Activated T-cell treated with anti-CD3 and anti-CD28 coated beads, Interleukin-2, amount 50 U/mL, for 48 hours (primary cell): ENCODE results near the gene IFIT1B.
"Not testable (repeated sequence)": the region's sequence is repeated elsewhere in the genome, so short reads cannot be mapped to it uniquely, and the experiment has no call there.

Experiments used
- DNase-seq, 2 experiments: peaks; one replicate each; pipeline ENCODE4 v3.0.0-alpha.2; 2020

The IFIT1B gene

GRCh38 chr10:89348975-89349374, 28.9 kb upstream of the IFIT1B start:
- DNase-seq = no peak

- DNase-seq = not testable (repeated sequence)
Observed at GRCh38 chr10:89350631-89351315, 27.1 kb upstream of the IFIT1B start.

GRCh38 chr10:89351412-89351779, 26.5 kb upstream of the IFIT1B start:
- DNase-seq = no peak

- no peak for DNase-seq
Observed at GRCh38 chr10:89351780-89352597, 25.9 kb upstream of the IFIT1B start.

GRCh38 chr10:89352802-89353201, 25.1 kb upstream of the IFIT1B start:
- DNase-seq = no peak

GRCh38 chr10:89355394-89355931, 22.4 kb upstream of the IFIT1B start:
- DNase-seq = no peak

- no peak for DNase-seq
Observed at GRCh38 chr10:89357096-89357495, 20.8 kb upstream of the IFIT1B start.

- DNase-seq = no peak
Observed at GRCh38 chr10:89357975-89358374, 19.9 kb upstream of the IFIT1B start.

GRCh38 chr10:89360157-89360556, 17.7 kb upstream of the IFIT1B start:
- no peak for DNase-seq

GRCh38 chr10:89362929-89363328, 14.9 kb upstream of the IFIT1B start:
- no peak for DNase-seq

- no peak for DNase-seq
Observed at GRCh38 chr10:89363729-89364442, 14.0 kb upstream of the IFIT1B start.

- no peak for DNase-seq
Observed at GRCh38 chr10:89364531-89364930, 13.3 kb upstream of the IFIT1B start.

GRCh38 chr10:89367529-89367928, 10.3 kb upstream of the IFIT1B start:
- DNase-seq = no peak

GRCh38 chr10:89368129-89368528, 9.7 kb upstream of the IFIT1B start:
- no peak for DNase-seq

GRCh38 chr10:89369156-89370105, 8.4 kb upstream of the IFIT1B start:
- DNase-seq = no peak

- DNase-seq = no peak
Observed at GRCh38 chr10:89371079-89371478, 6.8 kb upstream of the IFIT1B start.

GRCh38 chr10:89371987-89372386, 5.9 kb upstream of the IFIT1B start:
- DNase-seq = no peak

GRCh38 chr10:89373916-89374711, 3.7 kb upstream of the IFIT1B start:
- no peak for DNase-seq

- no peak for DNase-seq
Observed at GRCh38 chr10:89374713-89375141, 3.1 kb upstream of the IFIT1B start.

GRCh38 chr10:89379103-89379502, 1.2 kb downstream of the IFIT1B start:
- DNase-seq = no peak

GRCh38 chr10:89382757-89383156, 4.9 kb downstream of the IFIT1B start:
- DNase-seq = no peak
